ENCODE results near the gene KCNMA1.

The KCNMA1 gene

DNA sequence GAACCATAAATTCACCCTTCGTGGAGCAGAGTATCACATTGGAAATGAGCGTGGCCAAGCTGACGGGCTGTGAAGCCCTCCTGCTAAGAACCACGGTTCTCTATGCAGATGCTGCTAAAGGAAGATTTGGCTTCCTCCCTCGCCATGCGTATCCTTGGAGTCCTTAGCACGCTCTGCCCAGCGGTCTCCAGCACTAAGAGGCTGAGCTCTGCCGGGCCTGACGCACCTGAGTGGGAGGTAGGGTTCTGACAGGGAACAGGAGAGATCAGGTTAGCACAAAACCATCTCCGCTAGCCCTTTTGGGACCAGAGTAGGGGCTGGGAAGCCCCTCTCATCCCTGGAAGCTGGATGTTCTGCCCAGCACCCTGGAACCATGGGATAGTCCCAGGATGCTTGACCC lies 225.8 kb downstream of the KCNMA1 start:
- TF ChIP-seq MAX (IDR thresholded peaks at IDR 0.05) (no peak), EP300 (IDR thresholded peaks at IDR 0.05; ENCODE audit: borderline replicate concordance) (no peak), NFIC (IDR thresholded peaks at IDR 0.05) (no peak), TEAD4 (IDR thresholded peaks at IDR 0.05) (no peak), FOXM1 (IDR thresholded peaks at IDR 0.05; ENCODE audit: borderline replicate concordance, low read depth) (no peak), CREB1 (IDR thresholded peaks at IDR 0.05; ENCODE audit: low read depth) (no peak), CEBPB (IDR thresholded peaks at IDR 0.05) (no peak), USF1 (IDR thresholded peaks at IDR 0.05) (no peak), EGR1 (IDR thresholded peaks at IDR 0.05) (no peak), TAF1 (IDR thresholded peaks at IDR 0.05; ENCODE audit: low read depth) (no peak), RAD21 (IDR thresholded peaks at IDR 0.05; ENCODE audit: low read depth) (no peak), TCF12 (IDR thresholded peaks at IDR 0.05; ENCODE audit: low read depth) (no peak), YY1 (IDR thresholded peaks at IDR 0.05; ENCODE audit: low read depth) (no peak)
- TF ChIP-seq, protein P1, sequence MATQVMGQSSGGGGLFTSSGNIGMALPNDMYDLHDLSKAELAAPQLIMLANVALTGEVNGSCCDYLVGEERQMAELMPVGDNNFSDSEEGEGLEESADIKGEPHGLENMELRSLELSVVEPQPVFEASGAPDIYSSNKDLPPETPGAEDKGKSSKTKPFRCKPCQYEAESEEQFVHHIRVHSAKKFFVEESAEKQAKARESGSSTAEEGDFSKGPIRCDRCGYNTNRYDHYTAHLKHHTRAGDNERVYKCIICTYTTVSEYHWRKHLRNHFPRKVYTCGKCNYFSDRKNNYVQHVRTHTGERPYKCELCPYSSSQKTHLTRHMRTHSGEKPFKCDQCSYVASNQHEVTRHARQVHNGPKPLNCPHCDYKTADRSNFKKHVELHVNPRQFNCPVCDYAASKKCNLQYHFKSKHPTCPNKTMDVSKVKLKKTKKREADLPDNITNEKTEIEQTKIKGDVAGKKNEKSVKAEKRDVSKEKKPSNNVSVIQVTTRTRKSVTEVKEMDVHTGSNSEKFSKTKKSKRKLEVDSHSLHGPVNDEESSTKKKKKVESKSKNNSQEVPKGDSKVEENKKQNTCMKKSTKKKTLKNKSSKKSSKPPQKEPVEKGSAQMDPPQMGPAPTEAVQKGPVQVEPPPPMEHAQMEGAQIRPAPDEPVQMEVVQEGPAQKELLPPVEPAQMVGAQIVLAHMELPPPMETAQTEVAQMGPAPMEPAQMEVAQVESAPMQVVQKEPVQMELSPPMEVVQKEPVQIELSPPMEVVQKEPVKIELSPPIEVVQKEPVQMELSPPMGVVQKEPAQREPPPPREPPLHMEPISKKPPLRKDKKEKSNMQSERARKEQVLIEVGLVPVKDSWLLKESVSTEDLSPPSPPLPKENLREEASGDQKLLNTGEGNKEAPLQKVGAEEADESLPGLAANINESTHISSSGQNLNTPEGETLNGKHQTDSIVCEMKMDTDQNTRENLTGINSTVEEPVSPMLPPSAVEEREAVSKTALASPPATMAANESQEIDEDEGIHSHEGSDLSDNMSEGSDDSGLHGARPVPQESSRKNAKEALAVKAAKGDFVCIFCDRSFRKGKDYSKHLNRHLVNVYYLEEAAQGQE (IDR thresholded peaks at IDR 0.05; ENCODE audit: low read depth): no peak

DNA sequence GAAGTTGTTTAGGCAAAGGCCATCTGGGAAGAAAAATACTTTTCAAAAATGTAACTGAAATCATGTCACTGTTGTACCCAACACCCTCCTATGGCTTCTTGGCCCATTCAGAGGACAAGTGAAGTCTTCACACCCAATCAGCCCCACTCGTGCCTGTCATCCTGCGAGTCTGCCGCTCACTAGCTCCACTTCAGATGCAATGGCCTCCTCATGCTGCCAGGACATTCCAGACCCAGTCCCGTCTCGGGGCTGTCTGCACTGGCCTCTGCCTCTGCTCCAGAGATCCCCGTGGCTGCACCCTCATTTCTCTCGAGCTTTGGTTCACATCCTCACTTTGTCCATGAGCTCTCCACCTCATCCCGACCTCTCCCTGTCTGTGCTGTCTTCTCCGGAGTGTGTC lies 227.1 kb downstream of the KCNMA1 start:
- TF ChIP-seq ZBTB7A (IDR thresholded peaks at IDR 0.05; ENCODE audit: low read depth): no peak
- no peak for TF ChIP-seq YY1 (IDR thresholded peaks at IDR 0.05; ENCODE audit: low read depth)
- TF ChIP-seq EGR1 (IDR thresholded peaks at IDR 0.05): no peak
- TF ChIP-seq CEBPB (IDR thresholded peaks at IDR 0.05): no peak
- TF ChIP-seq USF1 (IDR thresholded peaks at IDR 0.05): no peak

DNA sequence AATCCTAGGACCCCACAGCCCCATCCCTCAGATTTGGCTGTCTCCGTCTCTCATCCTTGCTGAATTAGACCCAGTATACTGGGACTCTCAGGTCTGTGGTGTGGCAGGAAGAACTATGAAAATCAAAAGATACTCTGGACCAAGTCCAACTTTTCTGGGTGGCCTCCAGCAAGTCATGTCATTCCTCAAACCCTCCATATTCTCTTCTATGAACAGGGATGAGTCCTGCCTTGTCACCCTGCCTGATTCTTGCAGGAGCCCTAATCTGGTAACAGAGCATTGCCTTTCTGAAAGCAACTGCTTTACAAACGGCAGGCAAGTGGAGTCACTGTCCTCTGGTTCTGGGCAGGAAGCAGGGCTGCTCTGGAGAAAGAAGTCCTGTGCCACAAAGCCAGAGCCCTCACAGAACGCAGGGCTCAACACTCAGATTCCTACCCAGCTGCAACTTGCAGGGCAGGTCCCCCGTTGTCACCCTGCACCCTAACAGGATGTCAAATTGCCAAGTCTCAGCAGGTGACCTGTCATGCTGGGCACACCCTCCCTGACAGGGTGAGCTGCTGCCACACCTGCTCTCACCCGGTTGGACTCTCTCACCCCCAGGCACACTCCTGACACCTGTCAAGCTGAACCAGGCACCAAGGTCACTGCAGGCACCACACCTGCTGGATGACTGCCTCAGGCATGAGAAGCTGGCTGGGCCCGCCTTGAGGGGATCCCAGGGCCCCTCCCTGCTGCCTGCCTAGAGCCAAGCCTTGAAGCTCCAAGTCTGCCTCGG lies 227.7 kb downstream of the KCNMA1 start:
- no peak for TF ChIP-seq ZBTB7A (IDR thresholded peaks at IDR 0.05; ENCODE audit: low read depth)
- TF ChIP-seq, protein P1 (IDR thresholded peaks at IDR 0.05; ENCODE audit: low read depth): no peak
- no peak for TF ChIP-seq EGR1 (IDR thresholded peaks at IDR 0.05)
- peak; percentile 76 for TF ChIP-seq MAX (IDR thresholded peaks at IDR 0.05)
- TF ChIP-seq CREB1 (IDR thresholded peaks at IDR 0.05; ENCODE audit: low read depth): no peak
- peak; percentile 70 for TF ChIP-seq TEAD4 (IDR thresholded peaks at IDR 0.05)
- 0 out of 2 replicates have a peak, but pooled peaks have one; percentile 47 for TF ChIP-seq USF1 (IDR thresholded peaks at IDR 0.05)
- no peak for TF ChIP-seq RAD21 (IDR thresholded peaks at IDR 0.05; ENCODE audit: low read depth)
- TF ChIP-seq FOXM1 (IDR thresholded peaks at IDR 0.05; ENCODE audit: borderline replicate concordance, low read depth): no peak
- TF ChIP-seq CEBPB (IDR thresholded peaks at IDR 0.05): no peak
- TF ChIP-seq YY1 (IDR thresholded peaks at IDR 0.05; ENCODE audit: low read depth): 0 out of 2 replicates have a peak, but pooled peaks have one; percentile 33
- no peak for TF ChIP-seq TAF1 (IDR thresholded peaks at IDR 0.05; ENCODE audit: low read depth)
- peak; percentile 94 for TF ChIP-seq NFIC (IDR thresholded peaks at IDR 0.05)
- peak; percentile 82; the same call in 1 of the 2 replicates for TF ChIP-seq EP300 (IDR thresholded peaks at IDR 0.05; ENCODE audit: borderline replicate concordance)
- TF ChIP-seq TCF12 (IDR thresholded peaks at IDR 0.05; ENCODE audit: low read depth): peak; percentile 97

GRCh38 chr10:77408259-77408658 lies 229.3 kb downstream of the KCNMA1 start:
- no peak for TF ChIP-seq YY1 (IDR thresholded peaks at IDR 0.05; ENCODE audit: low read depth)
- TF ChIP-seq TEAD4 (IDR thresholded peaks at IDR 0.05): no peak
- no peak for TF ChIP-seq EGR1 (IDR thresholded peaks at IDR 0.05)
- no peak for TF ChIP-seq MAX (IDR thresholded peaks at IDR 0.05)
- TF ChIP-seq, protein P1 (IDR thresholded peaks at IDR 0.05; ENCODE audit: low read depth): no peak
- TF ChIP-seq TCF12 (IDR thresholded peaks at IDR 0.05; ENCODE audit: low read depth): no peak
- TF ChIP-seq RAD21 (IDR thresholded peaks at IDR 0.05; ENCODE audit: low read depth): no peak
- no peak for TF ChIP-seq NFIC (IDR thresholded peaks at IDR 0.05)
- no peak for TF ChIP-seq CEBPB (IDR thresholded peaks at IDR 0.05)
- TF ChIP-seq CREB1 (IDR thresholded peaks at IDR 0.05; ENCODE audit: low read depth): no peak
- TF ChIP-seq TAF1 (IDR thresholded peaks at IDR 0.05; ENCODE audit: low read depth): no peak
- TF ChIP-seq EP300 (IDR thresholded peaks at IDR 0.05; ENCODE audit: borderline replicate concordance): no peak
- TF ChIP-seq USF1 (IDR thresholded peaks at IDR 0.05): no peak
- no peak for TF ChIP-seq ZBTB7A (IDR thresholded peaks at IDR 0.05; ENCODE audit: low read depth)

Data from Ishikawa (cell line).